Measurements from ENCODE around the gene CREBRF. TPM values are rescaled to one million over a fixed set of nuclear protein-coding genes. Genes with fewer than 3 reads are reported as not detected.
"Not testable (repeated sequence)": the region's sequence is repeated elsewhere in the genome, so short reads cannot be mapped to it uniquely, and the experiment has no call there.

The CREBRF gene
- total and polyA plus RNA-seq, 9 of the 15 experiments (the other 6 are each of a cell fraction or from before 2014, with no cell fraction given), result 1.1 to 4.9 (median 2.9) TPM

DNA sequence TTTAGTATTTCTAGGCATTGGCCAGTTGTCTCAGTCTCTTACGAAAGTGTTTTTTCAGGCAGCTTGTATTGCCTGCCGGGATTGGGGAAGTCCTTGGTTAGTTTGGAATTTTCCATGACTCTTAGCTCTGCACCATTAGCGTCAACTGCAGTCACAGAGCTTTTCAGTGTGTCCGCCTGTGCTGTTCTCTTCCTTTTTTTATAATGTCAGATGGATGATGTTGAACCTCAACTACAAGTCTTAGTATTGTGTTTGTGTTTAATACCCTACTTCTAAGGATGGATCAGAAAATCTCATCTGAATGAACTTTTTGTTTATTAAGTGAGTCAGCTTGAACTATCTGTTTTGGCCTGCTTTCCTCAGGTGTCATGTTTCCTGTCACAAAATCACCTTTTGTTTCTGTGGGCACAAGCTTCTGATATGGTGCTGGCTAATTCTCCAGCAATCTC, 39.5 kb upstream of the CREBRF start:
- H3K4me2 ChIP-seq (ENCODE audit: insufficient read depth, low read length), result no peak overlapping the region
- DNase-seq (ENCODE audit: extremely low read depth in 1 of 4, low spot score in 3 of 4) (no peak), ATAC-seq (no peak), FAIRE-seq (no peak)
- ChIA-PET CTCF (ENCODE audit: low intra/inter-chr PET ratio) (interaction anchor here (0.6 kb wide), 1 partner anchor 9 kb away, joined by 3 read pairs; no protein-coding TSS in a partner anchor), POLR2A (interaction anchor here (0.8 to 2.2 kb wide), 4 partner anchors 10 to 229 kb away, joined by 3 to 10 read pairs (median 4); no protein-coding TSS in a partner anchor)
- H3K9me1 ChIP-seq (ENCODE audit: control insufficient read depth, insufficient read depth, low read length), result no peaks in the 10 kb centered on the region
- 0 out of 2 replicates have a peak, but pooled peaks cover 9% of the 10 kb centered on the region for H4K20me1 ChIP-seq (replicated peaks; ENCODE audit: control insufficient read depth, insufficient read depth, low read length)
- no peaks in the 10 kb centered on the region for H3K27me3 ChIP-seq (ENCODE audit: control insufficient read depth in 2 of 2, insufficient read depth in 2 of 2, low read length in 2 of 2)
- no peak for TF ChIP-seq XRCC4 (IDR thresholded peaks at IDR 0.05; ENCODE audit: extremely low read depth, insufficient read depth, insufficient read length)
- peak; percentile 34; the same call in 1 of the 2 replicates for TF ChIP-seq ARID1B (IDR thresholded peaks at IDR 0.05)
- WGBS (ENCODE audit: insufficient coverage, low coverage, missing lambda C conversion rate), result 73% methylated on average over 4 of the region's 4 CpGs
- no peaks in the 10 kb centered on the region for H3K9me3 ChIP-seq (replicated peaks; ENCODE audit: control insufficient read depth, insufficient read depth, low read depth, low read length)
- intact Hi-C loops (cut with micrococcal nuclease) (no loop called here), in situ Hi-C loops (cut with MboI) (no loop called here)
- peaks cover 87% of the 10 kb centered on the region for H3K79me2 ChIP-seq (ENCODE audit: control insufficient read depth, insufficient read depth, low read length)
- BruUV-seq (replicated peaks), result no TSS peak
- no peak overlapping the region for H3K4me3 ChIP-seq
- peaks cover 5 to 20% of the 10 kb centered on the region in 2 experiments; a peak in 4 of 5 replicates for H3K4me1 ChIP-seq (replicated peaks in 1 of 2; ENCODE audit: control insufficient read depth in 2 of 2, insufficient read depth in 2 of 2, low read length in 2 of 2)
- no peak overlapping the region for H3K9ac ChIP-seq (ENCODE audit: insufficient read depth in 1 of 2, low read depth in 2 of 2, low read length in 2 of 2)
- peak overlapping the region; percentile 34; the same call in 1 of the 3 replicates for H3K27ac ChIP-seq (ENCODE audit: extremely low read depth, low read depth, low read length)
- H2AFZ ChIP-seq (ENCODE audit: low read depth, low read length), result no peak overlapping the region
- peaks cover 37% of the 10 kb centered on the region for H3K36me3 ChIP-seq (ENCODE audit: control insufficient read depth, insufficient read depth, low read length)

DNA sequence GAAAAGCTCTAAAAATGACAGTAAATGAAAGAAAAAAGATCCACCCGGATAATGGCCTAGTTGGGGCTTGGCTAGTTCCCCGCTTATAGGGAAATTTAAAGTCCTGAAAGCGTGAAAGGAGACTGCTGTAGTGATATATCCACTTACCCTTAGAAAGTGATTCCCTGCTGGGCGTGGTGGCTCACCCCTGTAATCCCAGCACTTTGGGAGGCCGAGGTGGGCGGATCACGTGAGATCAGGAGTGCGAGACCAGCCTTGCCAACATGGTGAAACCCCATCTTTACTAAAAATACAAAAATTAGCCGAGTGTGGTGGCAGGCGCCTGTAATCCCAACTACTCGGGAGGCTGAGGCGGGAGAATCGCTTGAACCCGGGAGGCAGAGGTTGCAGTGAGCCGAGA, 39.1 kb upstream of the CREBRF start:
- CTCF ChIA-PET (ENCODE audit: low intra/inter-chr PET ratio), result interaction anchor here (0.6 kb wide), 1 partner anchor 10 kb away, joined by 3 read pairs; no protein-coding TSS in a partner anchor
- in situ Hi-C loops (cut with MboI); H3K9me3 ChIP-seq (replicated peaks; ENCODE audit: control insufficient read depth, insufficient read depth, low read depth, low read length); H3K9me1 ChIP-seq (ENCODE audit: control insufficient read depth, insufficient read depth, low read length); H3K27me3 ChIP-seq (ENCODE audit: control insufficient read depth in 2 of 2, insufficient read depth in 2 of 2, low read length in 2 of 2); H3K4me3 ChIP-seq; H3K9ac ChIP-seq (ENCODE audit: insufficient read depth in 1 of 2, low read depth in 2 of 2, low read length in 2 of 2); H2AFZ ChIP-seq (ENCODE audit: low read depth, low read length); H3K4me2 ChIP-seq (ENCODE audit: insufficient read depth, low read length); intact Hi-C loops (cut with micrococcal nuclease); H3K27ac ChIP-seq (ENCODE audit: extremely low read depth, low read depth, low read length); FAIRE-seq; DNase-seq (ENCODE audit: extremely low read depth in 1 of 4, low spot score in 3 of 4); BruUV-seq (replicated peaks); ATAC-seq; H4K20me1 ChIP-seq (replicated peaks; ENCODE audit: control insufficient read depth, insufficient read depth, low read length): not testable (repeated sequence)
- peaks cover 5 to 20% of the 10 kb centered on the region in 2 experiments; a peak in 4 of 5 replicates for H3K4me1 ChIP-seq (replicated peaks in 1 of 2; ENCODE audit: control insufficient read depth in 2 of 2, insufficient read depth in 2 of 2, low read length in 2 of 2)
- peaks cover 86% of the 10 kb centered on the region for H3K79me2 ChIP-seq (ENCODE audit: control insufficient read depth, insufficient read depth, low read length)
- H3K36me3 ChIP-seq (ENCODE audit: control insufficient read depth, insufficient read depth, low read length), result peaks cover 40% of the 10 kb centered on the region
- 98% methylated on average over 8 of the region's 15 CpGs for WGBS (ENCODE audit: insufficient coverage, low coverage, missing lambda C conversion rate)
- POLR2A ChIA-PET, result interaction anchor here (1.5 to 2.2 kb wide), 2 partner anchors 11 to 12 kb away, joined by 4 to 10 read pairs; no protein-coding TSS in a partner anchor
